HG03139 (cell line): ENCODE measurements around the gene WDR38.
"Not testable (repeated sequence)": the region's sequence is repeated elsewhere in the genome, so short reads cannot be mapped to it uniquely, and the experiment has no call there.

Experiments
- ATAC-seq: cut with Tn5 transposase; IDR thresholded peaks from one replicate; pipeline ENCODE4 v1.9.1; 2021; ENCODE audit not compliant: unreplicated experiment

Gene WDR38

DNA sequence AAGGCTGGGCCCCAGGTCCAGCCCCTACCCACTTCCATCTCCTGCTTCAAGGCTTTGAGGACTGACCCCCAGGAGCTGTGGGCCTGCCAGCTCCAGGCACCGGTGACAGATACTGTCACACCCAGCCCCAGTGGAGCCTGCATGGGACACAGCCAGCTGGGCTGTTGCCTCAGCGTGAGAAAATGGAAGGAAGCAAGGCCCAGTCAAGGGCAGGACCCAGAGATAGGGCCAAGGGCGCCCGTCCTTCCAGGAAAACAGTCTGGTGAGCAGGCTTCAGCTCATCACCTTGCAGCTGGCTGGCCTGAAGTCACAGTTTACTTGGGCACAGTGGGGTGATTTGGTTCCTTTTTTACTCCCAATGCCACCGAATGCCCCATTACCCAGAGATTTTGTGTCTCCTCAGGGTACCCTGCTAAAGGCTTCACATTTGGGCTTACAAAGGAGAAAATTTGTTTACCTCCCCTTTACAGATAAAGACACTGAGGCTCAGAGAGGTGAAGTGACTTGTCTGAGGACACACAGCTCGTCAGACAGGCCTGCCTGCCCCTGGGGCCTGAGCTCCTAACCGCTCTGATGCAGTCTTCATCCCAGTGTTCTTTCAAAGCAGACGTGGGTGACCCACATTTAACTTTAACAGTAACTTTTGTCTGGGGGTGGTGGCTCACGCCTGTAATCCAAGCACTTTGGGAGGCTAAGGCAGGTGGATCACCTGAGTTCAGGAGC lies 21.5 kb upstream of the WDR38 start:
- ATAC-seq: no peak

GRCh38 chr9:124834591-124834990 lies 18.7 kb upstream of the WDR38 start:
- ATAC-seq: no peak

DNA sequence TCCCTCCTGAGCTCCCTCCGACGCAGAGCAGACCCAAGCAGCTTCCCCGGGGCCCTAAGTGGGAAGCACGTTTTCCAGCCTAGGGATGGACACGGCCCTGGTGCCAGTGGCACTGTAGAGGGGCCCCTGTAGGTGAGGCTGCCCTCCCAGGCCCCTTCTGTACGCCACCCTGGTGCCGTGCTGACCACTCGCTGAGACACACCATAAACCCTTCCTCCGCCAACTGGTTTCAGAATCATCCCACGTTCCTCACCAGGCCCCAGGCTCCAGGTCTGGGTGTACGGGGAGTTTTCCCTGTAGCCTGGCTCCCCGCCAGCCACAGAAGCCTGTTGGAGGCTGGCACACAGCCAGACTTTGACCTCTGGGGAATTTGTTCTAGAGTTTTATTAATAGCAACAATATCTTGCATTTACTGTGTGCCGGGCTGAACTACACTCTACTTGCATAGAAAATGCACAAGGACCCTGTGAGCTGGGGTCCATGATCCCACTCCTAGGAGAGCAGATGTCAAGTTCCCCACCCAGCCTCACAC lies 18.2 kb upstream of the WDR38 start:
- no peak for ATAC-seq

DNA sequence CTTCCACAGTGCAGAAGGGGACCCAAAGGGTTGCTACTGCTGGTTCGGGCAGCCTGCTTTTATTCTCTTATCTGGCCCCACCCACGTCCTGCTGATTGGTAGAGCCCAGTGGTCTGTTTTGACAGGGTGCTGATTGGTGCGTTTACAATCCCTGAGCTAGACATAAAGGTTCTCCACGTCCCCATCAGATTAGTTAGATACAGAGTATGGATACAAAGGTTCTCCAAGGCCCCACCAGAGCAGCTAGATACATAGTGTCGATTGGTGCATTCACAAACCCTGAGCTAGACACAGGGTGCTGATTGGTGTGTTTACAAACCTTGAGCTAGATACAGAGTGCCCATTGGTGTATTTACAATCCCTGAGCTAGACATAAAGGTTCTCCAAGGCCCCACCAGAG lies 15.1 kb upstream of the WDR38 start:
- ATAC-seq: not testable (repeated sequence)

- ATAC-seq: not testable (repeated sequence)
Measured at GRCh38 chr9:124838567-124839275, 14.5 kb upstream of the WDR38 start.

DNA sequence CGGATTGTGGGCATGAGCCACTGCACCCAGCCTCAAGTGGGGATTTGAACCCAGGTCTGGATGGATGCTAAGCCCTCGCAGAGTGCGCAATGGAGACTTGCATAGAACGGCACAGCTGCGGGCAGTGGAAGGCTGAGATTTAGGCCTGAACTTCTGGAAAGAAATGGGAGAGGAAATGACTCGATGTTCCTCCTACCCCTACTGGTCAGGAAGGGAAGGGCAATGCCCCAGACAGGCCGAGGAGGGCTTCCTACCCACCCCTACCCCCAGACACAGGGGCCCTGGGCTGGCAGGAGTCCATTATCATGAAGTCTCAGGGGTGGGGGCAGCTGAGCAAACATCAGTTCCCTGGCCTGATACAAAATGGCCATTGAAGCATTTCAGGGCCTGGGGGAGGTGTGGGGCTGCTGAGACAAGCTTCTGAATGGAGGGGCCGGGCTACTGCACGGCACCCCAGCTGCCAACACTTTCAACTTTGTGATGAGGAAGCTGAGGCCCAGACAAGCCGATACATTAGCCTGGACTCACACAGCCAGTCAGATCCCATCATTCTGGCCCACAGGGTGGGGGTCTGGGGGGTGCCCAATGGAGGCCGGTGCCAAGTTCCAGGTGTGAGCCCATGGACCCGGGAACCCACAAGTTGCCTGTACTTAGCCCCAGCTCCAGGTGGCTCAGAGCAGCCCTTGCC lies 13.5 kb upstream of the WDR38 start:
- ATAC-seq: no peak

DNA sequence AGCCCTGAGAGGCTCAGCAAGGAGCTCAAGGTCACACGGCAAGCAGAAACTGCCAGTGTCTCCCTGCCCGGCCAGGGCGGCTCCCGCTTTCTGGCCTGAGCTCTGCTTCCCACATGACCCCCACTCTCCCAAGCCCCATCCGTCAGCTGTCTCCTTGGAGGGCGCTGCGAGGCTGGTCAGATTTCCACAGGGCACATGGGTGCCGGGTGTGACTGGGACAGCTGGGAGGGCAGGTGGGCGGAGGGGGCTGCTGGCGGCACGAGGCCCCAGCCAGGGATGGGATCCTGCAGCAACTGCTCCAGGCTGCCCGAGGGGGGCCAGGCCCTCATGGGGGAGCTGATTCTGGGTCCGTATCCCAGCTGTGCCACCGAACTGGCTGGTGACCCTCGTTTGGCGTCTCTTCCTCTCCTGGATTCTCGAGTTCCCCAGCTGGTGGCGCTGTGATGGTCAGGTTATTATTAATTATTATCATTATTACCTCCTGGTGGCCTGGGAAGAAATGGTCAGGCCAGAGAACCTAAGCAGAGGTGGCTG lies 12.9 kb upstream of the WDR38 start:
- no peak for ATAC-seq

DNA sequence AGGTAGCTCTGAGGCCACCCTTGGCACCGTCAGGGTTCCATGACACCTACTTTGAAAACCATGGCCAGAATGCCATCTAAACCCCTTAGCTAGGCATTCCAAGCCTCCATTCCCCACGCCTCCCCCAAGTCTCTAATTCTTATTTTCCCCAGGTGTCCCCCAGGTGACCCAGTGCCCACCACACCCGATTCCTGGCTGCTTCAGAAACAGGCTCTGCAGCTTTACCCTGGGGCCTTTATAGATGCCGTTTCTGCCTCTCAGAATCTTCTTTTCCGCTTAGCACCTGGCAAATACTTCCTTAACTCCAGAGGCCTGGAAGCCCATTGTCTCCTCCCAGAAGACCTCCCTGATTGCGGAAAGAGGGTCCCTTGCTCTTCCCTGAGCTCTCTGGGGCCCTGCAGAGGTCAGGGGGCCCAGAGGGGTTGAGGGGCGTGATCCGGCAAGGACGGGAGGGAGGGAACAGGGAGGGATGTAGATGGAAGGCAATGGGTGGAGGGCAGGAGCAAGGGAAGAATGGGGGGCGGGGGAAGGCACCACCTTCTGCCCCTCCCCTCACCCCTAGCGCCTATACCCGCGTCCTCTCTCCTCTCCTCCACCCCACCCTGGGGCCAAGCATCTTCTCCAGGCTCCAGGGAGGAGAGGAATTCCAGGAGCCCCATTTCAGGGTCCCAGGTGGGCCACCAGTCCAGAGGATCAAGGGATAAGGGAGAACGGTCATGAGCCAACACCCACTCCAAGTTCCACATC lies 12.0 kb upstream of the WDR38 start:
- no peak for ATAC-seq

DNA sequence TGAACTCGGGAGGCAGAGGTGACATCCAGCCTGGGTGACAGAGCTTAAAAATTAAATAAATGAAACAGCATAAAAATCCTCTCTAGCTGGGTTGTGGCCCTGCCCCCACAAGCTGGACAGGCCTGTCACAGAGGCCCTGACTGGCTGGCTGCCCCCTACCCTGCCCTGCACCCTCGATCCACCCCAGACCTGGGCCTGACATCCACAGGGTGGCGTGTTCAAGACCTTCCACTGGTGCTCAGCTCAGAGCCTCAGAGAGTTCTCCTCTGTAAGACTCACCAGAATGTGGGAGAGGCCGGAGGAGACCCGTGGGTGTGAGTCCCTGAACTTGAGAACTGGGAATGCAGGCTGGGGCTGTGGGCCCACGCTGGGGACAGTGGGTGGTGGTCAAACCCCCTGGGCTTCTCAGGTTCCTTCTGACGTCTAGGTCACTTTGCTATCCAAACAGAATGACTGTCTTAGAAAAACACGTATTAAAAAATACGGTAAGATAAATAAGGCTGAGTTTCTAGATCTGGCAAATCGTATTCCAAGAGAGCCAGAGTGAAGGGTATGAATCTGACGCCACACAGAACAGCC lies 9.7 kb upstream of the WDR38 start:
- ATAC-seq: no peak

DNA sequence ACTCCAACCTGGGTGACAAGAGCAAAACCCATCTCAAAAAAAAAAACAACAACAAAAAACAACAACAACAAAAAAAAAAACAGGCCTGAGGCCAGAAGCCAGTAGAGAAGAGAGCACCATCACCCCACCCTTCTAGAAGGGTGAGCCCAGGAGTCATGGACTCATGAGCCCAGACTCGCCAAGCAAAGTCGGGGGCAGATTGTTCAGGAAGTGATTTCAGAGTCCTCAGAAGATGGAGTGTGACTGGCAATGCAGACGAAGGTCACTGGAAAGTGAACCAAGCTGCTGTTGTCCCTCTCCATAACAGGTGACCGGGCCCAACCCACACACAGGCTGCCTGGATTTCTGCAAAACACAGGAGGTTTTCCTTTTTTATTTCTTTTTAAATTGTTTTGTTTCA lies 9.0 kb upstream of the WDR38 start:
- ATAC-seq: no peak

DNA sequence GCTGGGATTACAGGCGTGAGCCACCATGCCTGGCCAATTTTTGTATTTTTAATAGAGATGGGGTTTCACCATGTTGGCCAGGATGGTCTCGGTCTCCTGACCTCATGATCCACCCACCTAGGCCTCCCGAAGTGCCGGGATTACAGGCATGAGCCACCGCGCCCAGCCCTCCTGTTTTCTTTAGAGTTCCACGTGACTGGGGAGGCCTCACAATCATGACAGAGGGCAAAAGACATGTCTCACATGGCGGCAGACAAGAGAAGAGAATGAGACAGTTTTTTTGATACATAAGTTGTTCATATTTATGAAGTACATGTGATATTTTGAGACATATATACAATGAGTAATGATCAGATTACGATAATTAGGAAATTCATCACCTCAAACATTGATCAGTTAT lies 6.8 kb upstream of the WDR38 start:
- not testable (repeated sequence) for ATAC-seq

DNA sequence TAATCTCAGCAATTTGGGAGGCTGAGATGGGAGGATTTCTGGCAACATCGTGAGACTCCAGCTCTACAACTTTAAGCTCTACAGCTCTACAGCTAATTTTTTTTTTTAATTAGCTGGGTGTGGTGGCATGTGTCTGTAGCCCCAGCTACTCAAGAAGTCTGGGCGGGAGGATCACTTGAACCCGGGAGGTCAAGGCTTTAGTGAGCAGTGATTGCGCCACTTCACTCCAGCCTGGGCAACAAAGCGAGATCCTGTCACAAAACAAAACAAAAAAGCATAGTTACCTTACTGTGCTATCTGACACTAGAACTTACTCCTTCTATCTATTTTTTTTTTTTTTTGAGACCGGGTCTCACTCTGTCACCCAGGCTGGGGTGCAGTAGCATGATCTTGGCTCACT lies 6.3 kb upstream of the WDR38 start:
- ATAC-seq: no peak

- ATAC-seq: no peak
Measured at GRCh38 chr9:124849801-124850200, 3.5 kb upstream of the WDR38 start.

DNA sequence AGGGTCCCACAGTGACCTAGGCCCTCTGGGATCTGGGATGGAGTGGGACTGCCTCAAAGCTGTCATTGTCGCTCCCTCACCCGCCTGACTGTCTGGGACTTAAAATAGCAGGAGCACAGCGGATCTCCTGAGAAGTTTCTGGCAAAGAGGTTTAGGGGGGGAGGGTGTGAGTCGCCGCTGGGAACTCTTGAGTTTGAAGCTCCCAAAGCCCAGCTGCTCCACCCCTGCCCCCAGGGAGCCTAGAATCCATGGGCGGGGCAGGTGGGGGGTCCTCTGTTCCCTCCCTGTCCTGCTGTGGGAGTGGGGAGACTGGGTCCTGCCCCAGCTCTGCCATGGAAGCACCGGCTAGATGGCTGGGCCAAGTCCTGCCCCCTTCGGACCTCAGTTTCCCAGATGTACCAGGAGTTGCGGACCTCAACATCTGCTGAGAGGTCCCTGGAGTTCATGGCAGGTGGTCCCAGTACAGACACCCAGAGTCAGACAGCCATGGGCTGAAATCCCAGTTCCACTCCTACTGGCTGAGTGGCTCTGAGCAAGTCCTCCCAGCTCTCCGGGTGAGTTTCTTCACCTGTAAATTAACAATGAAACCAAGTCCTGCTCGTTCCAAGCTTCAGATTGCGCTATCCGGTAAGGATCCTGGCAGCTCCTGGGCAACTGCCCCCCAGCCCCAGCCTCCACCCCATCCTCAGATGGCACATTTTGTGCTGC lies 985 bp upstream of the WDR38 start:
- ATAC-seq: no peak

DNA sequence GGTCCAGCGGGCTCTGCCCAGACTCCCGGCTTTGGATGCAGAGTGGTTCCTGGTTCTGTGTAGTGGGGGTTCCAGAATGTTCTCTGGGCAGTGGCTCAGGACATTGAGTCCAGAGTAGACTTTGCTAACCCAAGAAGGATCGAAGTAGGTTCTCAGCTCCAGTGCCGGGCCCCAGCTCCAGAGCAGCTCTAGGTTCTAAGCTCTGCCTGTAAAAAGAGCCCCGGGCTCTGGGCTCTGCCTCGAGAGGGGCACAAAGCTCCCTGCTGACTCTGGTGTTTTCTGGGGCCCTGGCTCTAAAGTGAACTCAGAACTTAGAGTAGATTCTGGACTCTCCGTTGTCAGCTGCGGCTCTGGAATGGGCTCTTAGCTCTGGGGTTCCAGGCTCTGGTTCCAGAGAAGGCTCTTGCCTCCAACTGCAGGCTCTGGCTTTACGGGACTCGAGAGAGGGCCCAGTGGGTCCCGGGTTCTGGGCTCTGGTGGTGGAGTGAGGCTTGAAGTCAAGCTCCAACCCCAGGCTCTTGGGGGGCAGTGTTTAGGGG lies 414 bp downstream of the WDR38 start:
- no peak for ATAC-seq

DNA sequence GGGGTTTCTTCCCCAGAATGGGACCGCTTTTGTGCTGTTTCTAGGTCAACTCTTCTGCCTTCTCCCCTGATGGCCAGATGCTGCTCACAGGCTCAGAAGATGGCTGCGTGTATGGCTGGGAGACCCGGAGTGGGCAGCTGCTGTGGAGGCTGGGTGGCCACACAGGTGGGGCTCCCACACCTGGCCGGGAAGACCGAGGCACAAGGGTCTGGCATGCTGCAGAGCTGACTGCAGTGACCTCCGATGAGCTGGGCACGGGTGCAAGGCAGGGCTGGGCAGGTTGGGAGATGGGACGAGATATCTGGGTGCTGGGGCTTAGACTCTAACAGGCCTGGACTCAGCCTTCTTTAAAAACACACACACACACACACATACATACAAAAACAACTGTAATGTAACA lies 901 bp downstream of the WDR38 start:
- ATAC-seq: no peak

DNA sequence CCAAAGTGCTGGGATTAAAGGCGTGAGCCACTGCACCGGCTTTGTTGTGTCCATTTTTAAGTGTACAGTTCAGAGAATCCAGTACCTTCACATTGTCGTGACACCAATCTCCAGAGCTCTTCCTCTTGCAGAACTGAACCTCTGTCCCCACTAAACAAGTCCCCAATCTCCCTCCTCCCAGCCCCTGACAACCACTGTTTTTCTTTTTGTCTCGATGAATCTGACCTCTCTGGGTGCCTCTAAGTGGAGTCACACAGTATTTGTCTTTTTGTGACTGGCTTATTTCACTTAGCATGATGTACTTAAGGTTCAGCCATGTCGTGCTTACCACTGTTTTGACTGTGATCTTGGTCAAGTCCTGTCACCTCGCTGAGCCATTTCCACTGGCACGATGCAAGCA lies 1.6 kb downstream of the WDR38 start:
- no peak for ATAC-seq

- no peak for ATAC-seq
Measured at GRCh38 chr9:124855566-124855943, 2.3 kb downstream of the WDR38 start.

- no peak for ATAC-seq
Measured at GRCh38 chr9:124855944-124856765, 2.9 kb downstream of the WDR38 start.
